AG10803 (cell line): ENCODE data around the gene GLDN.

ENCODE experiments used
- DNase-seq: peaks from one replicate; pipeline ENCODE4 v3.0.0; 2010; ENCODE audit warnings: low read depth
- H3K4me3 ChIP-seq: 2 replicates; pipeline ENCODE4 v1.5.1; 2011; ENCODE audit warnings: mild to moderate bottlenecking, low read length, control low read depth
- CTCF ChIP-seq: conservative IDR thresholded peaks from 2 replicates; pipeline ENCODE4 v1.5.1; 2011; ENCODE audit warnings: mild to moderate bottlenecking, low read length, control low read depth, inconsistent platforms

The GLDN gene

GRCh38 chr15:51396921-51397320 is 55.5 kb downstream of the GLDN start:
- no peak for DNase-seq
- no peak for TF ChIP-seq CTCF
- no peak overlapping the region for H3K4me3 ChIP-seq

GRCh38 chr15:51398626-51399025 is 57.2 kb downstream of the GLDN start:
- DNase-seq: no peak
- no peak overlapping the region for H3K4me3 ChIP-seq
- TF ChIP-seq CTCF: no peak

GRCh38 chr15:51401051-51401780 is 59.8 kb downstream of the GLDN start:
- no peak for TF ChIP-seq CTCF
- no peak for DNase-seq

GRCh38 chr15:51401872-51402517 is 60.5 kb downstream of the GLDN start:
- peak; percentile 48 for DNase-seq
- H3K4me3 ChIP-seq: no peak overlapping the region
- peak; percentile 78 for TF ChIP-seq CTCF

More at GRCh38 chr15:51401051-51401780, 59.8 kb downstream of the GLDN start:
- no peak overlapping the region for H3K4me3 ChIP-seq

GRCh38 chr15:51403072-51403878 is 61.8 kb downstream of the GLDN start:
- no peak overlapping the region for H3K4me3 ChIP-seq
- peak; percentile 48 for DNase-seq
- TF ChIP-seq CTCF: peak; percentile 83

- no peak for TF ChIP-seq CTCF
- DNase-seq: no peak
- H3K4me3 ChIP-seq: no peak overlapping the region
Observed at GRCh38 chr15:51403946-51404695, 62.7 kb downstream of the GLDN start.
